HL-60 (cell line): ENCODE measurements around the gene FBXW4.

Source experiments
- CTCF ChIP-seq: IDR thresholded peaks from one replicate; pipeline ENCODE4 v1.5.1; 2011; ENCODE audit warnings: low read length, control low read depth, inconsistent platforms; ENCODE audit not compliant: insufficient read depth
- POLR2AphosphoS5 ChIP-seq: IDR thresholded peaks from 2 replicates; pipeline ENCODE4 v1.6.1; 2012; ENCODE audit warnings: low read depth
- REST ChIP-seq: IDR thresholded peaks from 2 replicates; pipeline ENCODE4 v1.6.1; 2012; ENCODE audit warnings: low read depth; ENCODE audit not compliant: insufficient replicate concordance
- SPI1 ChIP-seq: IDR thresholded peaks from 2 replicates; pipeline ENCODE4 v1.6.1; 2012; ENCODE audit warnings: low read depth, mild to moderate bottlenecking, borderline replicate concordance

GRCh38 chr10:101658975-101659374 is 36.0 kb downstream of the FBXW4 start:
- TF ChIP-seq CTCF (no peak), POLR2AphosphoS5 (no peak), REST (no peak), SPI1 (no peak)
